Loucy (cell line): ENCODE measurements around the gene OXCT1.

ENCODE experiments used
- EZH2phosphoT487 ChIP-seq: fragments of 200-600 bp; IDR thresholded peaks from 2 replicates; pipeline ENCODE4 v1.6.1; 2018; ENCODE audit warnings: antibody characterized with exemption, mild to moderate bottlenecking, moderate library complexity, borderline replicate concordance
- TF ChIP-seq, protein P1 (sequence below): fragments of 200-600 bp; sonication (generic); conservative IDR thresholded peaks from 2 replicates; pipeline ENCODE4 v1.5.1; 2014; ENCODE audit warnings: mild to moderate bottlenecking, antibody characterized with exemption, low read length

DNA sequence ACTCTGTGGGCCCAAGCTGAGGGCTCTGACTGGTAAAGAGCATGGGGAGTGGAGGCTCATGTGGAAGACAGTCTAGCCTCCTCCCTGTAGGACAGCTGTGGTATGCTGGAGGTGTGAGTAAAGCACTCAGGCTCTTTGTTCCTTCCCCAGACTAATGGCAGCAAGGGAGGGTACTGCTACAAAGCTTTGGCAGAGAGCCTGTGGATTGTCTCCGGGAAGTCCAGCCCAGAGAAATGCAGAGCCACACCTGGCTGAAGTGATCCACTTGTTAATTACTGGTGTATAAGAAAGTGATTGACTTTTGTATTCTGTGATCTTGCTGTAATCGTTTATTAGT lies 161.7 kb downstream of the OXCT1 start:
- TF ChIP-seq, protein P1, sequence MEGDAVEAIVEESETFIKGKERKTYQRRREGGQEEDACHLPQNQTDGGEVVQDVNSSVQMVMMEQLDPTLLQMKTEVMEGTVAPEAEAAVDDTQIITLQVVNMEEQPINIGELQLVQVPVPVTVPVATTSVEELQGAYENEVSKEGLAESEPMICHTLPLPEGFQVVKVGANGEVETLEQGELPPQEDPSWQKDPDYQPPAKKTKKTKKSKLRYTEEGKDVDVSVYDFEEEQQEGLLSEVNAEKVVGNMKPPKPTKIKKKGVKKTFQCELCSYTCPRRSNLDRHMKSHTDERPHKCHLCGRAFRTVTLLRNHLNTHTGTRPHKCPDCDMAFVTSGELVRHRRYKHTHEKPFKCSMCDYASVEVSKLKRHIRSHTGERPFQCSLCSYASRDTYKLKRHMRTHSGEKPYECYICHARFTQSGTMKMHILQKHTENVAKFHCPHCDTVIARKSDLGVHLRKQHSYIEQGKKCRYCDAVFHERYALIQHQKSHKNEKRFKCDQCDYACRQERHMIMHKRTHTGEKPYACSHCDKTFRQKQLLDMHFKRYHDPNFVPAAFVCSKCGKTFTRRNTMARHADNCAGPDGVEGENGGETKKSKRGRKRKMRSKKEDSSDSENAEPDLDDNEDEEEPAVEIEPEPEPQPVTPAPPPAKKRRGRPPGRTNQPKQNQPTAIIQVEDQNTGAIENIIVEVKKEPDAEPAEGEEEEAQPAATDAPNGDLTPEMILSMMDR = no peak
- TF ChIP-seq EZH2phosphoT487 = no peak
